Activated B cell treated with CpG ODN at 0.5 μM for 24 hours (primary cell): ENCODE measurements around the gene BZW2. TPM values are rescaled to one million over a fixed set of nuclear protein-coding genes. Genes with fewer than 3 reads are reported as not detected.

ENCODE experiments used
- ATAC-seq: fragments of 200-7000 bp; cut with Tn5 transposase; one replicate; pipeline ENCODE4 v1.10.0; 2021; ENCODE audit warnings: low read depth, mild to moderate bottlenecking, moderate library complexity
- CTCF ChIA-PET: fragments of 350-600 bp; sonication (Branson Sonifier 250); formaldehyde crosslinking; loops from one replicate; lab custom pipeline; 2021; ENCODE audit warnings: antibody characterized with exemption; lab: Charles Lee
- POLR2A ChIA-PET: fragments of 350-600 bp; sonication (Branson Sonifier 250); formaldehyde crosslinking; loops from one replicate; lab custom pipeline; 2021; ENCODE audit warnings: antibody characterized with exemption; lab: Charles Lee
- DNase-seq: peaks from one replicate; pipeline ENCODE4 v3.0.0; 2022
- H3K27ac Mint-ChIP-seq: one replicate; pipeline ENCODE4 v1.8.0; 2020; ENCODE audit warnings: mixed read lengths
- H3K27me3 Mint-ChIP-seq: one replicate; pipeline ENCODE4 v1.8.0; 2021; ENCODE audit warnings: mixed read lengths
- H3K36me3 Mint-ChIP-seq: one replicate; pipeline ENCODE4 v1.8.0; 2021; ENCODE audit warnings: low read depth, mixed read lengths
- H3K4me1 Mint-ChIP-seq: one replicate; pipeline ENCODE4 v1.8.0; 2021; ENCODE audit warnings: mixed read lengths
- H3K4me3 Mint-ChIP-seq: one replicate; pipeline ENCODE4 v1.8.0; 2020; ENCODE audit warnings: mild to moderate bottlenecking, mixed read lengths
- H3K9me3 Mint-ChIP-seq: one replicate; pipeline ENCODE4 v1.8.0; 2020; ENCODE audit warnings: mixed read lengths
- CTCF ChIP-seq: fragments of 200-600 bp; IDR thresholded peaks from one replicate; pipeline ENCODE4 v1.8.0; 2022; ENCODE audit warnings: antibody characterized with exemption, mild to moderate bottlenecking
- intact Hi-C: fragments of 100-400 bp; cut with micrococcal nuclease; formaldehyde crosslinking; loops from one replicate; pipeline ENCODE4 v1.15.1; 2024
- total RNA-seq: library from RNA; stranded (reverse); gene quantifications from 2 replicates; pipeline ENCODE4 v1.2.3, GENCODE V29; 2022

BZW2 gene
- total RNA-seq, 1 donor from 2014 or later, result 47.2 TPM

DNA sequence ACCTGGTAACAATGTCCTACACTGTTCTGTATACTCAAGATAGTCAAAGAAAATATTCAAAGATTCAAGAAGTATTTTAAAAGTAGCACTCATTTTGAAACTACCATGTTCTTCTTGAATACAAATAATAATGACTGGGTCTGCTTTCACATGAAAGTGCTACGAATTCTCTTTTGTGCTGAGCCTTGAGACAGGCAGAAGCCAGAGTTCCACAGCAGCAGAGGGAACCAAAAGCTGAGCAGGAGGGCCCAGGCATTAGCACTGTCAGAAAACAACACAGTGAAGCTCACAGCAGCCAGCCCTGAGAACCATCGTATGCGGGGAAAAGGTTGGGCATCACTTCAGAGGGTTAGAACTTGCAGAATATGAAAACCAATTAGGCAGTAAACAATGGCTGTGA lies 39.3 kb upstream of the BZW2 start:
- H3K27me3 Mint-ChIP-seq, result no peaks in the 10 kb centered on the region
- no peak overlapping the region for H3K4me3 Mint-ChIP-seq
- DNase-seq (no peak), ATAC-seq (no peak)
- CTCF ChIA-PET, result no interaction called here
- no peak overlapping the region for H3K27ac Mint-ChIP-seq
- intact Hi-C loops, result no loop called here
- no peak for TF ChIP-seq CTCF
- H3K36me3 Mint-ChIP-seq, result peaks cover 45% of the 10 kb centered on the region
- POLR2A ChIA-PET, result interaction anchor here (1.5 kb wide), 1 partner anchor 39 kb away, joined by 3 read pairs; the partner anchor contains the start of genes ANKMY2 and BZW2
- H3K9me3 Mint-ChIP-seq, result no peaks in the 10 kb centered on the region
- H3K4me1 Mint-ChIP-seq, result peaks cover 19% of the 10 kb centered on the region

DNA sequence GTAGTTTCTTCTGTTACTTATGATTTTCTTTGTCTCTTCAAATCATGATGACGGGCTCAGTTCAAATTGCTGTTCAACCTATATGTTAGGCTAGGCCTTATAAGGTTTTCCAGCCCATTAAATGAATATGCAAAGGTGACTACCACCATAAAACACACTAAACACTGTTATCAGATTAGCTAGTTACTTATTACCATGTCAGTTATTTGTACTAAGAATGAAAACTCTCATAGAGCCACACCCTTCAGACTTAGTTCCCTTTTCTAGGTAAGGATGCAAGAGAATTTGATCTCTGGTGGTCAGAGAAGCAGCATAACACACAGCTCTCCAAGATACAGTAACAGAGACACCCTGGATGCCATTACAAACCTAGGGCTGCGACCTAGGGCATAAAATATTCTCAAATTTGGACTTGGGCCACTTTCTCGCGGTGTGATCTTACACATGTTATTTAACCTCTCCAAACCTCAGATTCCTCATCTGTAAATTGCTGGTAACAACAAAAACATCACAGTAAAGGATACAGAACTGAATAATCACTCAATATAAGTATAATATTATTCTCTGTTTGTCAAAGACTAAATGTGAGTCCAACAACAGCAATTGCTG lies 36.0 kb upstream of the BZW2 start:
- ATAC-seq (peak; percentile 92), DNase-seq (no peak)
- Mint-ChIP-seq H3K4me1 (peaks cover 19% of the 10 kb centered on the region), H3K9me3 (no peaks in the 10 kb centered on the region), H3K36me3 (peaks cover 32% of the 10 kb centered on the region), H3K27me3 (no peaks in the 10 kb centered on the region), H3K4me3 (no peak overlapping the region), H3K27ac (peak overlapping the region; percentile 74)
- intact Hi-C loops, result loop anchor here (1.0 kb wide), 1 partner anchor 35 kb away; the partner anchor contains the start of gene ANKMY2
- CTCF ChIA-PET, result no interaction called here
- POLR2A ChIA-PET, result interaction anchor here (0.6 to 1.1 kb wide), 2 partner anchors 36 to 38 kb away, joined by 3 to 8 read pairs; partner anchors contain the start of genes ANKMY2 and BZW2
- no peak for TF ChIP-seq CTCF

DNA sequence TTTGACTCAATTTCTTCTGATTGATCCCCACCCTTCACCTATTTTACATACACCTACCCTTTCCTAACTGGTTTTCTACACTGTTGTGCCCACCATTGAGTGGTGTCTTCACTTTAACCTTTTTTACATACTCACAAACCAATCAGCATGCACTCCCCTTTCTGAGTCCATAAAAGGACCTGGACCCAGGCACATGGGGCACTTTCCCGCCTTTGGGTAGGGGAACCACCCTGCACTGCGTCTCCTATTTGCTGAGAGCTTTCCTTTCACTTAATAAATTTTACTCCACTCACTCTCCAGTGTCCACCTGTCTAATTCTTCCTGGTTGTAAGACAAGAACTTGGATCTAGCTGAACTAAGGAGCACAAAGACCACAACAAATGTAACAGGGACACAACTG lies 34.3 kb upstream of the BZW2 start:
- peaks cover 19% of the 10 kb centered on the region for H3K4me1 Mint-ChIP-seq
- intact Hi-C loops, result no loop called here
- ATAC-seq, result no peak
- no peak overlapping the region for H3K4me3 Mint-ChIP-seq
- POLR2A ChIA-PET, result no interaction called here
- no peak for DNase-seq
- TF ChIP-seq CTCF, result no peak
- no peaks in the 10 kb centered on the region for H3K9me3 Mint-ChIP-seq
- no peaks in the 10 kb centered on the region for H3K27me3 Mint-ChIP-seq
- CTCF ChIA-PET, result no interaction called here
- no peak overlapping the region for H3K27ac Mint-ChIP-seq
- peaks cover 38% of the 10 kb centered on the region for H3K36me3 Mint-ChIP-seq

DNA sequence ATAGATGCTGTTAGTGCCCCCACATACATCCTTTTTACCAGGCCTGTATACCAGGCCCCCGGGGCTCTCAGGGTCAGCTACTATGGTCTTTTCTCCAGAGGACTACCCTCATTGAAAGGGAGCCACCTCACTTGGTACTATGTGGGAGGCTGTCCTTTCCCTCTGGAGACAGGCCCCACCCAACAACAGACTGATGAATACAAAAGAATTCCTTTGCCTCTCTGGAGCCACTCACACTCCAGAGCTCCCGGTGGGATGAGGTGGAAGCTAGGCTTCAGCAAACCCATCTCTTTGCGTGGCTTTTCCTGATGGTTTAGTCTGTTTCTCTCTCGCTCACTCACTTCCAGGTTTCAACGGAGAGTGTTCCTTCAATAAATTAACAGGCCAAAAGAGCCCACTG lies 30.8 kb upstream of the BZW2 start:
- H3K9me3 Mint-ChIP-seq, result no peaks in the 10 kb centered on the region
- ATAC-seq (no peak), DNase-seq (no peak)
- H3K4me3 Mint-ChIP-seq, result no peak overlapping the region
- no peak overlapping the region for H3K27ac Mint-ChIP-seq
- intact Hi-C loops, result no loop called here
- peaks cover 13% of the 10 kb centered on the region for H3K4me1 Mint-ChIP-seq
- CTCF ChIA-PET, result no interaction called here
- no peak for TF ChIP-seq CTCF
- H3K36me3 Mint-ChIP-seq, result peaks cover 48% of the 10 kb centered on the region
- no peaks in the 10 kb centered on the region for H3K27me3 Mint-ChIP-seq
- POLR2A ChIA-PET, result no interaction called here

- ChIA-PET POLR2A (no interaction called here), CTCF (no interaction called here)
- no peak overlapping the region for H3K27ac Mint-ChIP-seq
- peaks cover 10% of the 10 kb centered on the region for H3K4me1 Mint-ChIP-seq
- intact Hi-C loops, result no loop called here
- ATAC-seq (no peak), DNase-seq (no peak)
- no peaks in the 10 kb centered on the region for H3K9me3 Mint-ChIP-seq
- TF ChIP-seq CTCF, result no peak
- H3K27me3 Mint-ChIP-seq, result no peaks in the 10 kb centered on the region
- peaks cover 54% of the 10 kb centered on the region for H3K36me3 Mint-ChIP-seq
- no peak overlapping the region for H3K4me3 Mint-ChIP-seq
Measured at GRCh38 chr7:16616122-16616521, 29.9 kb upstream of the BZW2 start.
